ENCODE measurements around the gene MACC1.

DNA sequence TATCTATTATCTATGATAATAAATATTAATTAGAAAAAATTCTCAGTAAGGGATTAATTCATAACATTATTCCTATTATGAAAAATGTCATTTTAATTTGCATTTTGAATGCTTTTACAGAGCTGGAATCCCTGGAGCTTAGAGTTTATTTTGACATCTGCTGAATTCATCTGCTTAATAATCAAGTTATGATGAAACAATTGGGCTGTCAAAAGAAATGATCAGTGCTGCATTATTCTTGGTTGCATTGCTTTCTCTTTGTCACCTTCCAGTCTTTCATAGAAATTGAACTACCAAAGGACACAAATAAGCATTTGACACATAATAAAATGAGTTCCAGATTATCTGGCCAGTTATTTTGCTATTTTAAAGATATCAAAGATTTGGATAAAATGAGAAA, 40.0 kb upstream of the MACC1 start:
- TF ChIP-seq, protein P1, sequence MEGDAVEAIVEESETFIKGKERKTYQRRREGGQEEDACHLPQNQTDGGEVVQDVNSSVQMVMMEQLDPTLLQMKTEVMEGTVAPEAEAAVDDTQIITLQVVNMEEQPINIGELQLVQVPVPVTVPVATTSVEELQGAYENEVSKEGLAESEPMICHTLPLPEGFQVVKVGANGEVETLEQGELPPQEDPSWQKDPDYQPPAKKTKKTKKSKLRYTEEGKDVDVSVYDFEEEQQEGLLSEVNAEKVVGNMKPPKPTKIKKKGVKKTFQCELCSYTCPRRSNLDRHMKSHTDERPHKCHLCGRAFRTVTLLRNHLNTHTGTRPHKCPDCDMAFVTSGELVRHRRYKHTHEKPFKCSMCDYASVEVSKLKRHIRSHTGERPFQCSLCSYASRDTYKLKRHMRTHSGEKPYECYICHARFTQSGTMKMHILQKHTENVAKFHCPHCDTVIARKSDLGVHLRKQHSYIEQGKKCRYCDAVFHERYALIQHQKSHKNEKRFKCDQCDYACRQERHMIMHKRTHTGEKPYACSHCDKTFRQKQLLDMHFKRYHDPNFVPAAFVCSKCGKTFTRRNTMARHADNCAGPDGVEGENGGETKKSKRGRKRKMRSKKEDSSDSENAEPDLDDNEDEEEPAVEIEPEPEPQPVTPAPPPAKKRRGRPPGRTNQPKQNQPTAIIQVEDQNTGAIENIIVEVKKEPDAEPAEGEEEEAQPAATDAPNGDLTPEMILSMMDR (IDR thresholded peaks at IDR 0.05) = no peak
- no peak for TF ChIP-seq POLR2A (IDR thresholded peaks at IDR 0.05)
